H1 (cell line): ENCODE results near the gene UBB.

Experiments used
- ASH2L ChIP-seq: fragments of 200-600, 300-600 bp; sonication (generic); IDR thresholded peaks from one replicate; pipeline ENCODE4 v1.7.1; 2017; ENCODE audit warnings: low read length
- CTCF ChIP-seq, 3 experiments: IDR thresholded peaks; 1 replicate in 2 of 3; 2 replicates in 1 of 3; pipeline versions ENCODE4 v1.5.1 to v1.6.1; 2011; ENCODE audit warnings: low read length in 3 of 3, mild to moderate bottlenecking in 3 of 3, inconsistent platforms in 2 of 3, low read depth in 1 of 3, moderate library complexity in 1 of 3; ENCODE audit not compliant: insufficient read depth in 1 of 3; ENCODE audit errors: control extremely low read depth in 1 of 3
- EP300 ChIP-seq, 2 experiments: IDR thresholded peaks; 1 replicate in 1 of 2; 2 replicates in 1 of 2; pipeline ENCODE4 v1.6.1; 2011 to 2012; ENCODE audit warnings: low read depth in 2 of 2, low read length in 2 of 2, mild to moderate bottlenecking in 2 of 2, borderline replicate concordance in 1 of 2, inconsistent platforms in 1 of 2, moderate library complexity in 1 of 2
- EZH2 ChIP-seq: fragments of 200-600 bp; sonication (generic); IDR thresholded peaks from 2 replicates; pipeline ENCODE4 v1.7.1; 2012; ENCODE audit warnings: low read depth, mild to moderate bottlenecking, moderate library complexity, low read length, inconsistent platforms; ENCODE audit not compliant: severe bottlenecking
- GABPA ChIP-seq: IDR thresholded peaks from 2 replicates; pipeline ENCODE4 v1.6.1; 2011; ENCODE audit warnings: mild to moderate bottlenecking, low read length, moderate library complexity, borderline replicate concordance; ENCODE audit not compliant: insufficient read depth
- JUND ChIP-seq: IDR thresholded peaks from 2 replicates; pipeline ENCODE4 v1.6.1; 2011; ENCODE audit warnings: mild to moderate bottlenecking, improper control_type of control experiment, low read length
- NANOG ChIP-seq: IDR thresholded peaks from 2 replicates; pipeline ENCODE4 v1.6.1; 2011; ENCODE audit warnings: low read length, low read depth, mild to moderate bottlenecking, inconsistent platforms; ENCODE audit not compliant: insufficient read depth, poor library complexity, severe bottlenecking
- POLR2A ChIP-seq, 2 experiments: IDR thresholded peaks; 1 replicate in 1 of 2; 2 replicates in 1 of 2; pipeline ENCODE4 v1.6.1; 2011; ENCODE audit warnings: low read depth in 2 of 2, low read length in 2 of 2, mild to moderate bottlenecking in 2 of 2; ENCODE audit errors: control extremely low read depth in 1 of 2
- RAD21 ChIP-seq, 2 experiments: IDR thresholded peaks in 1 of 2; conservative IDR thresholded peaks in 1 of 2; 2 replicates each; pipeline ENCODE4 v1.6.1; 2011; ENCODE audit warnings: low read depth in 2 of 2, low read length in 2 of 2, improper control_type of control experiment in 1 of 2, inconsistent platforms in 1 of 2, mild to moderate bottlenecking in 1 of 2, moderate library complexity in 1 of 2
- RBBP5 ChIP-seq: IDR thresholded peaks from 2 replicates; pipeline ENCODE4 v1.7.1; 2012; ENCODE audit warnings: low read depth, mild to moderate bottlenecking, inconsistent platforms, low read length, moderate library complexity, borderline replicate concordance
- RNF2 ChIP-seq: fragments of 200-900, 300-1000 bp; sonication (generic); IDR thresholded peaks from 2 replicates; pipeline ENCODE4 v1.7.1; 2016; ENCODE audit warnings: borderline replicate concordance, low read depth, mild to moderate bottlenecking, antibody characterized with exemption, low read length; ENCODE audit not compliant: poor library complexity, severe bottlenecking; ENCODE audit errors: missing control alignments
- SIRT6 ChIP-seq: IDR thresholded peaks from one replicate; pipeline ENCODE4 v1.7.1; 2012; ENCODE audit warnings: low read length, inconsistent platforms
- SP1 ChIP-seq: IDR thresholded peaks from 2 replicates; pipeline ENCODE4 v1.6.1; 2011; ENCODE audit warnings: low read depth, low read length
- USF2 ChIP-seq: IDR thresholded peaks from 2 replicates; pipeline ENCODE4 v1.6.1; 2011; ENCODE audit warnings: low read length, improper control_type of control experiment

GRCh38 chr17:16380640-16381495 is at the start of gene UBB:
- TF ChIP-seq POLR2A (IDR thresholded peaks at IDR 0.05; ENCODE audit: control extremely low read depth in 1 of 2, low read depth in 2 of 2, low read length in 2 of 2) = peak; percentile 96 to 99
- peak in 1 of 3 experiments; percentile 14; a peak in 1 of 4 replicates for TF ChIP-seq CTCF (IDR thresholded peaks at IDR 0.05; ENCODE audit: control extremely low read depth in 1 of 3, insufficient read depth in 1 of 3, low read depth in 1 of 3, low read length in 3 of 3)
- TF ChIP-seq EZH2 = no peak
- no peak for TF ChIP-seq USF2
- peak; percentile 60; the same call in 1 of the 2 replicates for TF ChIP-seq RBBP5
- TF ChIP-seq SIRT6 = no peak
- peak; percentile 19 to 22; a peak in 2 of 3 replicates for TF ChIP-seq EP300 (IDR thresholded peaks at IDR 0.05; ENCODE audit: borderline replicate concordance in 1 of 2, low read depth in 2 of 2, low read length in 2 of 2)
- TF ChIP-seq GABPA = no peak
- TF ChIP-seq JUND = peak; percentile 65
- TF ChIP-seq RAD21 (IDR thresholded peaks at IDR 0.05 in 1 of 2, conservative IDR thresholded peaks at IDR 0.05 in 1 of 2; ENCODE audit: low read depth in 2 of 2, low read length in 2 of 2) = no peak; a peak in 1 of 4 replicates
- peak; percentile 24 for TF ChIP-seq NANOG
- peak; percentile 47 for TF ChIP-seq SP1
- peak; percentile 99 for TF ChIP-seq ASH2L
- no peak for TF ChIP-seq RNF2
